ENCODE measurements around the gene C6orf132. TPM values are rescaled to one million over a fixed set of nuclear protein-coding genes. Genes with fewer than 3 reads are reported as not detected.

Gene C6orf132
- total and polyA plus RNA-seq, 9 of the 15 experiments (the other 6 are each of a cell fraction or from before 2014, with no cell fraction given), result 0.06 to 0.35 (median 0.14) TPM

- TF ChIP-seq ZHX1 (conservative IDR thresholded peaks at IDR 0.05; ENCODE audit: low read length), result no peak
Measured at GRCh38 chr6:42051268-42051653, 91.2 kb downstream of the C6orf132 start (continued).

Other genes with a start within 250 kb of the C6orf132 start
Only the 7 nearest of the 8 such genes appear.
- gene MED20, start 221.5 kb downstream of the C6orf132 start, total RNA-seq (2014; rRNA removed), result 27.3 and 33.6 TPM in 2 replicates
- gene MED20, start 221.5 kb downstream of the C6orf132 start, total RNA-seq (2014; rRNA removed; fragmentation: Illumina TruSeq; extraction: Trizol), result 44.6 and 45.7 TPM in 2 replicates
- 36.7 and 38.1 TPM in 2 replicates for gene MED20, start 221.5 kb downstream of the C6orf132 start, total RNA-seq (2015; rRNA removed; fragmentation: Illumina TruSeq; extraction: Trizol)
- 46.0 and 46.5 TPM in 2 replicates for gene MED20, start 221.5 kb downstream of the C6orf132 start, total RNA-seq (2021)
- 57.6 and 60.0 TPM in 2 replicates for gene MED20, start 221.5 kb downstream of the C6orf132 start, polyA plus RNA-seq (2011; rRNA removed)
- gene MED20, start 221.5 kb downstream of the C6orf132 start, polyA plus RNA-seq (2014; fragmentation: Illumina TruSeq; extraction: Trizol), result 48.8 and 58.2 TPM in 2 replicates
- 10 to 100 TPM; 63.8 to 80.9 TPM for gene MED20, start 221.5 kb downstream of the C6orf132 start, polyA plus RNA-seq (2014; fragmentation: Nextera tagmentation; extraction: Ambion mirVana)
- 30.4 and 32.1 TPM in 2 replicates for gene MED20, start 221.5 kb downstream of the C6orf132 start, polyA plus RNA-seq (2014; rRNA removed)
- gene BYSL, start 221.1 kb downstream of the C6orf132 start, total RNA-seq (2014; rRNA removed), result 53.4 and 65.4 TPM in 2 replicates
- gene BYSL, start 221.1 kb downstream of the C6orf132 start, total RNA-seq (2014; rRNA removed; fragmentation: Illumina TruSeq; extraction: Trizol), result 28.9 and 36.2 TPM in 2 replicates
- 49.1 and 52.1 TPM in 2 replicates for gene BYSL, start 221.1 kb downstream of the C6orf132 start, total RNA-seq (2015; rRNA removed; fragmentation: Illumina TruSeq; extraction: Trizol)
- gene BYSL, start 221.1 kb downstream of the C6orf132 start, total RNA-seq (2021), result 90.6 and 92.3 TPM in 2 replicates
- gene BYSL, start 221.1 kb downstream of the C6orf132 start, polyA plus RNA-seq (2011; rRNA removed), result 70.0 and 70.2 TPM in 2 replicates
- gene BYSL, start 221.1 kb downstream of the C6orf132 start, polyA plus RNA-seq (2014; fragmentation: Illumina TruSeq; extraction: Trizol), result 67.7 and 73.2 TPM in 2 replicates
- 10 to 100 TPM; 22.2 to 25.8 TPM for gene BYSL, start 221.1 kb downstream of the C6orf132 start, polyA plus RNA-seq (2014; fragmentation: Nextera tagmentation; extraction: Ambion mirVana)
- 68.2 and 90.7 TPM in 2 replicates for gene BYSL, start 221.1 kb downstream of the C6orf132 start, polyA plus RNA-seq (2014; rRNA removed)
- gene CCND3, start 200.8 kb downstream of the C6orf132 start, total RNA-seq (2014; rRNA removed), result 112 and 148 TPM in 2 replicates
- 57.5 and 65.7 TPM in 2 replicates for gene CCND3, start 200.8 kb downstream of the C6orf132 start, total RNA-seq (2014; rRNA removed; fragmentation: Illumina TruSeq; extraction: Trizol)
- gene CCND3, start 200.8 kb downstream of the C6orf132 start, total RNA-seq (2015; rRNA removed; fragmentation: Illumina TruSeq; extraction: Trizol), result 75.3 and 75.4 TPM in 2 replicates
- 196 and 204 TPM in 2 replicates for gene CCND3, start 200.8 kb downstream of the C6orf132 start, total RNA-seq (2021)
- 97.4 and 119 TPM in 2 replicates for gene CCND3, start 200.8 kb downstream of the C6orf132 start, polyA plus RNA-seq (2011; rRNA removed)
- gene CCND3, start 200.8 kb downstream of the C6orf132 start, polyA plus RNA-seq (2014; fragmentation: Illumina TruSeq; extraction: Trizol), result 111 and 139 TPM in 2 replicates
- gene CCND3, start 200.8 kb downstream of the C6orf132 start, polyA plus RNA-seq (2014; fragmentation: Nextera tagmentation; extraction: Ambion mirVana), result 10 to 100 TPM; 21.5 to 24.7 TPM
- gene CCND3, start 200.8 kb downstream of the C6orf132 start, polyA plus RNA-seq (2014; rRNA removed), result 124 and 127 TPM in 2 replicates
- 37.8 and 45.6 TPM in 2 replicates for gene TAF8, start 92.1 kb downstream of the C6orf132 start, total RNA-seq (2014; rRNA removed)
- 41.0 and 43.8 TPM in 2 replicates for gene TAF8, start 92.1 kb downstream of the C6orf132 start, total RNA-seq (2014; rRNA removed; fragmentation: Illumina TruSeq; extraction: Trizol)
- gene TAF8, start 92.1 kb downstream of the C6orf132 start, total RNA-seq (2015; rRNA removed; fragmentation: Illumina TruSeq; extraction: Trizol), result 29.4 and 32.3 TPM in 2 replicates
- 49.1 and 51.4 TPM in 2 replicates for gene TAF8, start 92.1 kb downstream of the C6orf132 start, total RNA-seq (2021)
- 52.8 and 57.2 TPM in 2 replicates for gene TAF8, start 92.1 kb downstream of the C6orf132 start, polyA plus RNA-seq (2011; rRNA removed)
- gene TAF8, start 92.1 kb downstream of the C6orf132 start, polyA plus RNA-seq (2014; fragmentation: Illumina TruSeq; extraction: Trizol), result 49.2 and 52.6 TPM in 2 replicates
- gene TAF8, start 92.1 kb downstream of the C6orf132 start, polyA plus RNA-seq (2014; fragmentation: Nextera tagmentation; extraction: Ambion mirVana), result 10 to 100 TPM; 58.9 to 84.0 TPM
- gene TAF8, start 92.1 kb downstream of the C6orf132 start, polyA plus RNA-seq (2014; rRNA removed), result 57.1 and 60.3 TPM in 2 replicates
- not detected in 2 replicates for gene GUCA1A, start 30.7 kb upstream of the C6orf132 start, total RNA-seq (2014; rRNA removed)
- gene GUCA1A, start 30.7 kb upstream of the C6orf132 start, total RNA-seq (2014; rRNA removed; fragmentation: Illumina TruSeq; extraction: Trizol), result not detected in 2 replicates
- not detected in 2 replicates for gene GUCA1A, start 30.7 kb upstream of the C6orf132 start, total RNA-seq (2015; rRNA removed; fragmentation: Illumina TruSeq; extraction: Trizol)
- gene GUCA1A, start 30.7 kb upstream of the C6orf132 start, total RNA-seq (2021), result not detected in 2 replicates
- gene GUCA1A, start 30.7 kb upstream of the C6orf132 start, polyA plus RNA-seq (2011; rRNA removed), result not detected in 2 replicates
- gene GUCA1A, start 30.7 kb upstream of the C6orf132 start, polyA plus RNA-seq (2014; fragmentation: Illumina TruSeq; extraction: Trizol), result not detected in 2 replicates
- gene GUCA1A, start 30.7 kb upstream of the C6orf132 start, polyA plus RNA-seq (2014; fragmentation: Nextera tagmentation; extraction: Ambion mirVana), result not detected
- not detected in 2 replicates for gene GUCA1A, start 30.7 kb upstream of the C6orf132 start, polyA plus RNA-seq (2014; rRNA removed)
- gene GUCA1B, start 52.3 kb upstream of the C6orf132 start, total RNA-seq (2014; rRNA removed), result 0.20 and 0.23 TPM in 2 replicates
- gene GUCA1B, start 52.3 kb upstream of the C6orf132 start, total RNA-seq (2014; rRNA removed; fragmentation: Illumina TruSeq; extraction: Trizol), result 0.69 and 0.77 TPM in 2 replicates
- gene GUCA1B, start 52.3 kb upstream of the C6orf132 start, total RNA-seq (2015; rRNA removed; fragmentation: Illumina TruSeq; extraction: Trizol), result 0.34 and 0.51 TPM in 2 replicates
- 0.92 and 0.95 TPM in 2 replicates for gene GUCA1B, start 52.3 kb upstream of the C6orf132 start, total RNA-seq (2021)
- 0.54 and 1.7 TPM in 2 replicates for gene GUCA1B, start 52.3 kb upstream of the C6orf132 start, polyA plus RNA-seq (2011; rRNA removed)
- 0.43 and 0.48 TPM in 2 replicates for gene GUCA1B, start 52.3 kb upstream of the C6orf132 start, polyA plus RNA-seq (2014; fragmentation: Illumina TruSeq; extraction: Trizol)
- not detected for gene GUCA1B, start 52.3 kb upstream of the C6orf132 start, polyA plus RNA-seq (2014; fragmentation: Nextera tagmentation; extraction: Ambion mirVana)
- gene GUCA1B, start 52.3 kb upstream of the C6orf132 start, polyA plus RNA-seq (2014; rRNA removed), result 0.21 TPM in 1 of 2 replicates, not detected in the other
- 48.6 and 50.3 TPM in 2 replicates for gene MRPS10, start 75.2 kb upstream of the C6orf132 start, total RNA-seq (2014; rRNA removed)
- gene MRPS10, start 75.2 kb upstream of the C6orf132 start, total RNA-seq (2014; rRNA removed; fragmentation: Illumina TruSeq; extraction: Trizol), result 93.7 and 106 TPM in 2 replicates
- 72.7 and 78.8 TPM in 2 replicates for gene MRPS10, start 75.2 kb upstream of the C6orf132 start, total RNA-seq (2015; rRNA removed; fragmentation: Illumina TruSeq; extraction: Trizol)
- gene MRPS10, start 75.2 kb upstream of the C6orf132 start, total RNA-seq (2021), result 51.1 and 53.7 TPM in 2 replicates
- gene MRPS10, start 75.2 kb upstream of the C6orf132 start, polyA plus RNA-seq (2011; rRNA removed), result 57.0 and 102 TPM in 2 replicates
- gene MRPS10, start 75.2 kb upstream of the C6orf132 start, polyA plus RNA-seq (2014; fragmentation: Illumina TruSeq; extraction: Trizol), result 94.8 and 99.9 TPM in 2 replicates
- 100 to 1,000 TPM; 126 to 166 TPM for gene MRPS10, start 75.2 kb upstream of the C6orf132 start, polyA plus RNA-seq (2014; fragmentation: Nextera tagmentation; extraction: Ambion mirVana)
- gene MRPS10, start 75.2 kb upstream of the C6orf132 start, polyA plus RNA-seq (2014; rRNA removed), result 65.9 and 86.5 TPM in 2 replicates

Measured in K562 (cell line).